SU-DHL-6 (cell line): ENCODE results near the gene ZNF205.

Experiments
- H2AFZ ChIP-seq: fragments of 200-600 bp; sonication (generic); 2 replicates; pipeline ENCODE4 v1.6.1; 2014; ENCODE audit warnings: low read depth, mild to moderate bottlenecking, moderate library complexity, mixed read lengths, antibody characterized with exemption, low read length; ENCODE audit not compliant: severe bottlenecking
- H3F3A ChIP-seq: fragments of 200-600 bp; shearing (Covaris generic); 2 replicates; pipeline ENCODE4 v1.6.0; 2016; ENCODE audit warnings: antibody characterized with exemption, mild to moderate bottlenecking; ENCODE audit not compliant: insufficient read depth
- H3K27ac ChIP-seq: fragments of 200-600 bp; sonication (generic); 2 replicates; pipeline ENCODE4 v1.5.1; 2016; ENCODE audit warnings: low read depth, mild to moderate bottlenecking, low read length, moderate library complexity, mixed read lengths
- H3K27me3 ChIP-seq: fragments of 200-600 bp; sonication (generic), shearing (Covaris generic); 2 replicates; pipeline ENCODE4 v1.6.0; 2014; ENCODE audit warnings: mild to moderate bottlenecking, low read length
- H3K36me3 ChIP-seq: fragments of 200-600 bp; sonication (generic); 2 replicates; pipeline ENCODE4 v1.6.1; 2014; ENCODE audit warnings: mild to moderate bottlenecking, low read length, mixed read lengths
- H3K4me2 ChIP-seq: fragments of 300-600, 200-600 bp; shearing (Covaris generic), sonication (generic); 2 replicates; pipeline ENCODE4 v1.6.0; 2014; ENCODE audit warnings: low read length, low read depth, mild to moderate bottlenecking; ENCODE audit not compliant: poor library complexity, severe bottlenecking
- H3K4me3 ChIP-seq: fragments of 200-600 bp; sonication (generic); 2 replicates; pipeline ENCODE4 v1.5.1; 2014; ENCODE audit warnings: antibody characterized with exemption, low read length, mild to moderate bottlenecking, mixed read lengths; ENCODE audit not compliant: insufficient read depth, poor library complexity, severe bottlenecking
- H3K79me2 ChIP-seq: fragments of 200-600 bp; sonication (generic); 2 replicates; pipeline ENCODE4 v1.6.1; 2014; ENCODE audit warnings: mild to moderate bottlenecking, low read length, moderate library complexity; ENCODE audit not compliant: insufficient read depth
- H3K9ac ChIP-seq: fragments of 200-600 bp; sonication (generic); 2 replicates; pipeline ENCODE4 v1.7.0; 2014; ENCODE audit warnings: mild to moderate bottlenecking, low read length
- H3K9me2 ChIP-seq: fragments of 200-600 bp; sonication (generic); replicated peaks from 2 replicates; pipeline ENCODE4 v1.6.1; 2014; ENCODE audit warnings: low read length; ENCODE audit not compliant: insufficient read depth
- H3K9me3 ChIP-seq: fragments of 200-600 bp; sonication (generic); 2 replicates; pipeline ENCODE4 v1.6.1; 2014; ENCODE audit warnings: low read length, mixed read lengths; ENCODE audit not compliant: insufficient read depth
- H4K20me1 ChIP-seq: fragments of 200-600 bp; sonication (generic); 2 replicates; pipeline ENCODE4 v1.6.1; 2014; ENCODE audit warnings: low read depth, mild to moderate bottlenecking, antibody characterized with exemption, low read length, moderate library complexity, mixed read lengths
- EZH2phosphoT487 ChIP-seq: fragments of 200-600 bp; sonication (generic), shearing (Covaris generic); conservative IDR thresholded peaks from 2 replicates; pipeline ENCODE4 v1.6.1; 2018; ENCODE audit warnings: mild to moderate bottlenecking, antibody characterized with exemption, low read length, moderate library complexity, mixed read lengths
- TF ChIP-seq, protein P1 (sequence below): fragments of 200-600 bp; sonication (generic); IDR thresholded peaks from one replicate; pipeline ENCODE4 v1.5.1; 2017; ENCODE audit warnings: antibody characterized with exemption, mild to moderate bottlenecking, low read length, moderate library complexity; ENCODE audit not compliant: insufficient read depth, poor library complexity, severe bottlenecking

Gene ZNF205

GRCh38 chr16:3106205-3106928, 6.0 kb upstream of the ZNF205 start:
- Histone ChIP-seq H3K9me3 (no peaks in the 10 kb centered on the region), H3F3A (no peaks in the 10 kb centered on the region), H3K79me2 (no peaks in the 10 kb centered on the region), H3K4me2 (peak overlapping the region; percentile 97), H3K4me3 (peak overlapping the region; percentile 75), H3K9ac (peak overlapping the region; percentile 79), H3K27me3 (no peaks in the 10 kb centered on the region), H3K27ac (peak overlapping the region; percentile 30), H2AFZ (peak overlapping the region; percentile 90), H4K20me1 (no peaks in the 10 kb centered on the region), H3K36me3 (no peaks in the 10 kb centered on the region), H3K9me2 (no peaks in the 10 kb centered on the region)
- no peak for TF ChIP-seq EZH2phosphoT487
- TF ChIP-seq, protein P1, sequence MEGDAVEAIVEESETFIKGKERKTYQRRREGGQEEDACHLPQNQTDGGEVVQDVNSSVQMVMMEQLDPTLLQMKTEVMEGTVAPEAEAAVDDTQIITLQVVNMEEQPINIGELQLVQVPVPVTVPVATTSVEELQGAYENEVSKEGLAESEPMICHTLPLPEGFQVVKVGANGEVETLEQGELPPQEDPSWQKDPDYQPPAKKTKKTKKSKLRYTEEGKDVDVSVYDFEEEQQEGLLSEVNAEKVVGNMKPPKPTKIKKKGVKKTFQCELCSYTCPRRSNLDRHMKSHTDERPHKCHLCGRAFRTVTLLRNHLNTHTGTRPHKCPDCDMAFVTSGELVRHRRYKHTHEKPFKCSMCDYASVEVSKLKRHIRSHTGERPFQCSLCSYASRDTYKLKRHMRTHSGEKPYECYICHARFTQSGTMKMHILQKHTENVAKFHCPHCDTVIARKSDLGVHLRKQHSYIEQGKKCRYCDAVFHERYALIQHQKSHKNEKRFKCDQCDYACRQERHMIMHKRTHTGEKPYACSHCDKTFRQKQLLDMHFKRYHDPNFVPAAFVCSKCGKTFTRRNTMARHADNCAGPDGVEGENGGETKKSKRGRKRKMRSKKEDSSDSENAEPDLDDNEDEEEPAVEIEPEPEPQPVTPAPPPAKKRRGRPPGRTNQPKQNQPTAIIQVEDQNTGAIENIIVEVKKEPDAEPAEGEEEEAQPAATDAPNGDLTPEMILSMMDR: no peak

DNA sequence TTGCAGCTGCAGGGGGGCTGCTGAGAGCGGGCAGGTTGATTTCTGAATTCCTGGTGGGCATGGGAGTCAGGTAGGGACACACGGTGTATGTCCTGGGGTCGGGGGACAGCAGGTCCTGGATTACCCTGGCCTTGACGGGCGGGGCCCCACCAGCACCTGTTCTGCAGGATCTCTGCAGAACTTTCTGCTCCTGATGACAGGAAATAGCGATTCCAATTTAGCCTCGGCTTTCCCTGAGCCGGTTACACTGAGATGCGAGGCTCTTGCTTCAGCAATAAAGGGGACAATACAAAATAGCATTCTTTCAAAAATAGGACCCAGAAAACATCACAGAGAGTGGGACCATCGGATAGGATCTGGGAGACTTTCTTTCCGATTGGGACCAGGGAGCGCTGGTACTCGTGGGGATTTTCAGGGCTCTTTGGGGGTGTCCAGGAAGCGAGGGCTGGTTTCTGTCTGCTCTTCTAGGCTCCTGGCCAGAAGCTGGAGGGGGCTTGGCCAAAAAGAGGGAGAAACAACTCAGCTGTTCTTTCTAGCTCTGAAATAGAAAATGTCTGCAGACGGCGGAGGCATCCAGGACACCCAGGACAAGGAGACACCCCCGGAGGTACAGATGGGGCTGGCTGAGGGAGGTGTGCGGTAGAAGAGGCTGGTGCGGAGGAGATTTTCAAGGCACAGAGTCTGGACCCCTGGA, 642 bp downstream of the ZNF205 start:
- no peaks in the 10 kb centered on the region for H3F3A ChIP-seq
- H2AFZ ChIP-seq: no peak overlapping the region
- H3K9ac ChIP-seq: no peak overlapping the region
- no peaks in the 10 kb centered on the region for H3K27me3 ChIP-seq
- H3K36me3 ChIP-seq: no peaks in the 10 kb centered on the region
- TF ChIP-seq, protein P1: no peak
- no peak for TF ChIP-seq EZH2phosphoT487
- H3K4me3 ChIP-seq: no peak overlapping the region
- H3K27ac ChIP-seq: no peak overlapping the region
- H3K4me2 ChIP-seq: no peak overlapping the region
- no peaks in the 10 kb centered on the region for H4K20me1 ChIP-seq
- no peaks in the 10 kb centered on the region for H3K9me3 ChIP-seq
- no peaks in the 10 kb centered on the region for H3K9me2 ChIP-seq
- H3K79me2 ChIP-seq: no peaks in the 10 kb centered on the region

DNA sequence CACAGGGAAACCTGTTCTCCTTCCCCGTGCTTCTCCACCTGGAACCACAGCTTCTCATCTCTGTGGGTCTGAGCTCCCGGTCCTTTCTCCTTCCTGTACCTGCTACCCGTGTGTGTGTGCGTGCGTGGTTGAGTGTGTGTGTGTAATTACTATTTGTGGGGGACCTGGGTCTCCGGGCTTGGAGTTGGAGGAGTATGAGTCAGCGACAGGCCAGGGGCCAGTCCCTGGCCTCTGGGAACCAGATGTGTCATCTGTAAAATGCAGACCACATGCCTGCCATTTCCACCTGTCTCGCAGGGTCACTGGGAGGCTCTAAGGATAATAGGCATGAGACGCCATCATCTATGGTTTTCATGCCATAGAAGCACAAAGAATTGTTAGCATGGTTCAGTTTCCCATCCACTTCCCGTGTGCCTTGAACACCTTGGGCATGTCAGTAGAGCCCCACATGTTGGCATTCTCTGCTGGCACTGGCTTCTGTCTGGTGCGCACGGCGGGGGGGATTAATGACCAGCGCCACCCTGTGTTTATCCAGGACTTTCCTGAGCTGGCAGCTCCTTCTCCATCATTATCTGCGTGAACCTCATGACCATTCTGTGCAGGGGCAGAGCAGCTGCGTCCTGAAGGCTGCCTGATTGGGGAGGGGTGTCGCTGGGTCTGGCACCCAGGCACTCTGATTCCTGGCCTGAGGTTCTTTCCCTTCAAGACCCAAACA, 1.5 kb downstream of the ZNF205 start:
- no peaks in the 10 kb centered on the region for H4K20me1 ChIP-seq
- H3K4me3 ChIP-seq: no peak overlapping the region
- H3K27me3 ChIP-seq: no peaks in the 10 kb centered on the region
- no peaks in the 10 kb centered on the region for H3K9me2 ChIP-seq
- no peak overlapping the region for H2AFZ ChIP-seq
- no peaks in the 10 kb centered on the region for H3K79me2 ChIP-seq
- H3K36me3 ChIP-seq: no peaks in the 10 kb centered on the region
- TF ChIP-seq, protein P1: no peak
- no peak for TF ChIP-seq EZH2phosphoT487
- no peak overlapping the region for H3K27ac ChIP-seq
- H3F3A ChIP-seq: no peaks in the 10 kb centered on the region
- no peak overlapping the region for H3K9ac ChIP-seq
- H3K4me2 ChIP-seq: no peak overlapping the region
- no peaks in the 10 kb centered on the region for H3K9me3 ChIP-seq
